ENCODE measurements around the gene VEGFB. TPM values are rescaled to one million over a fixed set of nuclear protein-coding genes. Genes with fewer than 3 reads are reported as not detected.

VEGFB gene
- total RNA-seq: 10 to 100 TPM; 21.2 to 72.8 (median 30.3) TPM

GRCh38 chr11:64233913-64234586 is at the start of gene VEGFB:
VEGFB (plus strand) TSS chr11:64234584; CDS start chr11:64234834, 250 bp downstream.
- 0 to 7% (median 5%) methylated on average over 1 to 10 of the region's 62 CpGs; no CpG with 5 or more reads in 7 of the 10 experiments for WGBS, 10 experiments
- in situ Hi-C loops (cut with MboI; ENCODE audit: low pct_unique_long_range_greater_than_20kb in 2 of 9, low sequenced_read_pairs in 9 of 9, unreplicated experiment in 9 of 9): no loop called here
- peaks cover 14 to 29% of the 10 kb centered on the region in 2 donors for H3K4me1 ChIP-seq (replicated peaks in 1 of 2)
- ATAC-seq (replicated peaks in 6 of 8): peak; percentile 27 to 50 (median 46)
- peak within 1 kb of the TSS; percentile 42 to 77 for H3K27ac ChIP-seq
- H3K4me3 ChIP-seq: peak within 1 kb of the TSS; percentile 38 to 66 (median 53)

DNA sequence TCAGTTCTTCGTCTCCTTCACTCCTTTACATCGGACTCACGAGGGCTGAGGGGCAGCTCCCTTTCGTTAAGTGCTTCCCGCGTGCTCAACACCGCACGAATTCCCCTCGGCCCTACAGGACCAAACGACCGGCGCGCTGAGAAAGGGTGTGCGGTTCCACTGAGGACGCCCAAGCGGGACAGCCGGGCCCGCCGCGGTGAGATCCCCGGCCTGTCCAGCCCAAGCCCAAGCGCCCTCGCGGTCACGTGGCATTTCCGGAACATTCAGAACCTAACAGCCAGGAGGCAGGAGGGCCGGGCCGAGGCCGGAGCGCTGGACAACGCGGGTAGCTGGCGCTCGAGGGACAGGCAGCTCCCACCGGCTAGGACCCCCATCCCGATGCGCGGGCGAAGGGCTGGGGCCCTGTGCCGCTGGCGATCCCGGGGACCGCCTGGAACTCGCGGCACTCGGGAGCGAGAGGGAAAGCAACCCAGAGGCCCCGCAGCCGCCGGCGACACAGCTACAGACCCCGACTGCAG is 49.1 kb upstream of the VEGFB start:
- in situ Hi-C loops (cut with MboI; ENCODE audit: low pct_unique_long_range_greater_than_20kb in 2 of 9, low sequenced_read_pairs in 9 of 9, unreplicated experiment in 9 of 9): no loop called here

DNA sequence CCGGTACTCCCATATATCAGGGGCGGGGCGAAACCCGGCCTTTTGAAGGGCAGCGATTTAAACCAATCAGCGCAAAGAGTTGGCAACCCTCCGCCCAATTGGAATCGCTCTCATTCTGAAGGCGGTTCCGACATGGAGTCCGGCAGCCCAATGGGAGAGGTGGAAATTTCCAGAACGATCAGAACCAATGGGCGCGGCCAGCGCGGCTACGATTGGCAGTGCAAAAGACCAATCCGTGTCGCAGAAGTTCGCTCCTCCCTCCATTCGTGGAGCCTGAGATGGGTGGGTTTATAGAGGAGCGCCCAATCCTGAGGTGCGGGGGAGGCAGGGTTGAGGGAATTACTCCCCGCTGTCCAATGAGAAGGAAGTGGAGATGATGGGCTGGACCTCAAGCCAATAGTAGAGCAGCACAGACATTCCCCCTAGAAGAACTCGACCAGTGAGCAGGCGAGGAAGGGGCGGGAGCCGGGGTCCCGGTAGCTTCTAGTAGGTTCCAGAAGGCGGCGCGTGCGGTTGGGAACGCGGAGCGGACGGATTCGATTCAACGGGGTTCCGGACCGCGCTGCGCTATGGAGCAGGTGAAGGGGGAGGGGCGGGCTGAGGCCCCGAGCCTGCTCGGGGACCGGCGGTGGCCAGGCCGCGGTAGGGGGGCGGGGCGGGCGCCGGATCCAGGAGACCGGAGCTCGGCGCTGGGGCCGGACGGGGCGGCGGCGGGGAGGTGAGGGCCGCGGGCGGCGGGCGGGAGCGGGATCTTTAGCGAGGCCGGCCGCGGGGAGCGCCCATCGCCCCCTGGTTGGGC is 48.5 kb upstream of the VEGFB start, which contains the start of gene STIP1:
TSS of gene STIP1 (plus strand) at position 479 of the 799 bp plus-strand sequence. CDS start at position 570, 91 bp downstream.
- 0 to 3% methylated on average over 3 to 8 of the region's 74 CpGs; no CpG with 5 or more reads in 8 of the 10 experiments for WGBS, 10 experiments
- ATAC-seq (replicated peaks in 6 of 8): peak; percentile 81 to 90 (median 88)
- in situ Hi-C loops (cut with MboI; ENCODE audit: low pct_unique_long_range_greater_than_20kb in 2 of 9, low sequenced_read_pairs in 9 of 9, unreplicated experiment in 9 of 9): no loop called here
- Histone ChIP-seq H3K4me1 (replicated peaks in 1 of 2) (peaks cover 22 to 23% of the 10 kb centered on the region in 2 donors), H3K27ac (peak within 1 kb of the TSS; percentile 86 to 92), H3K4me3 (peak within 1 kb of the TSS; percentile 61 to 85 (median 73))

More for the DNA sequence above, 49.1 kb upstream of the VEGFB start:
- peak overlapping the region; percentile 86 to 92 for H3K27ac ChIP-seq
- H3K4me1 ChIP-seq (replicated peaks in 1 of 2): peaks cover 29% of the 10 kb centered on the region in 2 donors
- peak overlapping the region; percentile 61 to 85 (median 73) for H3K4me3 ChIP-seq
- WGBS, 10 experiments: 0 to 7% (median 0%) methylated on average over 1 to 15 of the region's 52 CpGs; no CpG with 5 or more reads in 3 of the 10 experiments
- peak; percentile 32 to 51 (median 40) for ATAC-seq (replicated peaks in 6 of 8)

- H3K4me1 ChIP-seq (replicated peaks in 1 of 2): peaks cover 16 to 19% of the 10 kb centered on the region in 2 donors
- WGBS, 10 experiments: 0 to 6% (median 0%) methylated on average over 1 to 15 of the region's 48 CpGs; no CpG with 5 or more reads in 2 of the 10 experiments
- no peak overlapping the region for H3K4me3 ChIP-seq
- in situ Hi-C loops (cut with MboI; ENCODE audit: low pct_unique_long_range_greater_than_20kb in 2 of 9, low sequenced_read_pairs in 9 of 9, unreplicated experiment in 9 of 9): no loop called here
- peak overlapping the region in 1 of 2 donors; percentile 83 for H3K27ac ChIP-seq
- ATAC-seq (replicated peaks in 6 of 8): peak in 3 of 8 experiments; percentile 2 to 7 (median 5)
Measured at GRCh38 chr11:64186492-64187165, 47.8 kb upstream of the VEGFB start.

GRCh38 chr11:64192434-64192833 is 42.0 kb upstream of the VEGFB start:
- 90 to 100% (median 100%) methylated on average over 1 to 5 of the region's 5 CpGs for WGBS, 10 experiments
- in situ Hi-C loops (cut with MboI; ENCODE audit: low pct_unique_long_range_greater_than_20kb in 2 of 9, low sequenced_read_pairs in 9 of 9, unreplicated experiment in 9 of 9): no loop called here
- Histone ChIP-seq H3K4me1 (replicated peaks in 1 of 2) (peaks cover 0 to 2% of the 10 kb centered on the region in 2 donors), H3K4me3 (no peak overlapping the region), H3K27ac (no peak overlapping the region)
- no peak for ATAC-seq (replicated peaks in 6 of 8)

DNA sequence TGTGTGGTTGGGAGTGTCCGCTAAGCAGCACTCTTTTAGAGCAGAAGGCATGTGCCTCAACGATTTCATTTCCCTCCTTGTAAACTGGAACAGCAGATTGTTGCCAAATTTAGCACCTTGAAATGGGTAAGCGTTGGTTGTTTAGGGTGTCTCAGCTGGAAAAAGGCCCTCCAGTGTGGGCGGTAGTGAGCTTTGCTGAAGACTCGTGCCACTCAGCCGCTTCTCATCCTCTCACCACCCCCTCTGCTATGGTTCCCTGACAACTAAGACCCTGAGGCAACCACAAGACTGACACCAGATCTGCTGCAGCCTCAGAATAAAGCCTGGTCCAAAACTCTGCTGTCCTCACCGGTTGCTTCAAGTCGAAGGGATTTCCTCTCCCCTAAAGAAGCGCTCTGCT is 37.8 kb upstream of the VEGFB start:
- WGBS, 10 experiments: 67 to 100% (median 83%) methylated on average over 1 to 6 of the region's 9 CpGs
- in situ Hi-C loops (cut with MboI; ENCODE audit: low pct_unique_long_range_greater_than_20kb in 2 of 9, low sequenced_read_pairs in 9 of 9, unreplicated experiment in 9 of 9): no loop called here

DNA sequence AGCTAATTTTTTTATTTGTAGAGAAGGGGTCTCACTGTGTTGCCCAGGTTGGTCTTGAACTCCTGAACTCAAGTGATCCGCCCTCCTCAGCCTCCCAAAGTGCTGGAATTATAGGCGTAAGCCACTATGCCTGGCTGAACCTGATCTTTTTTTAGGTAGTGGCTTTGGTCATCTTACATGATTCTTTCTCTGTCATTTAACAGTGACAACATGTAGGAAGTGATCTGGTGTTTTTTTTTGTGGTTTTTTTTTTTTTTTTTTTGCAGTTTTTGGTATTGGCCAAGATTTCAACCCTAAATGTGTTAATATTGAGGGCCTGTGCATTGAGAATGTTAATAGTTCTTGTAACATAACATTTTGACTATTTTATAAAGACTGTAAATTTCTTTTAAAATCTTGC is 35.9 kb upstream of the VEGFB start:
- no peak overlapping the region for H3K4me3 ChIP-seq
- in situ Hi-C loops (cut with MboI; ENCODE audit: low pct_unique_long_range_greater_than_20kb in 2 of 9, low sequenced_read_pairs in 9 of 9, unreplicated experiment in 9 of 9): no loop called here
- 83 to 100% (median 100%) methylated on average over 1 to 2 of the region's 2 CpGs; no CpG with 5 or more reads in 4 of the 10 experiments for WGBS, 10 experiments

More for the DNA sequence above, 37.8 kb upstream of the VEGFB start:
- ATAC-seq (replicated peaks in 6 of 8): no peak
- Histone ChIP-seq H3K4me1 (replicated peaks in 1 of 2) (no peaks in the 10 kb centered on the region), H3K27ac (no peak overlapping the region), H3K4me3 (no peak overlapping the region)

DNA sequence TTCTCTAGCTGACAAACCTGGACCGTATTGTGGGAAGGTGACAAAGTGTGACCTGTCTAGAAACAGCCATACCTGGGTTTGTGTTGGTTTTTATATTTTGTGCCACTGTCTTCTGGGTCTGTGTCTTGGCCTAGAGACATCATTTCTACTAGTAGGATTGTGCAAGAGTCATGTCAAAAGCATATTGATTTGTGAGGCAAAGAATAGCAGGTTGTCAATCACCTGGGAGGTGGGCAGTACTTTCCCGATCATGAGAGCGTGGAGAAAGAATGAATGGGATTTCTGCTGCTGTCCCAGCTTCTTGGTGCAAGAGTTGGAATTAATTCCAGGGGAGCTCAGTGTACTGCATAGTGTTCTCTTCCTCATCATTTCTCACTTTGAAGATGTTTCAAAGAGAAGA is 32.8 kb upstream of the VEGFB start:
- Histone ChIP-seq H3K4me3 (no peak overlapping the region), H3K27ac (no peak overlapping the region), H3K4me1 (replicated peaks in 1 of 2) (no peaks in the 10 kb centered on the region)
- ATAC-seq (replicated peaks in 6 of 8): no peak
- in situ Hi-C loops (cut with MboI; ENCODE audit: low pct_unique_long_range_greater_than_20kb in 2 of 9, low sequenced_read_pairs in 9 of 9, unreplicated experiment in 9 of 9): no loop called here
- WGBS, 10 experiments: 44 to 100% (median 83%) methylated on average over 1 to 3 of the region's 3 CpGs

More for the DNA sequence above, 35.9 kb upstream of the VEGFB start:
- ATAC-seq (replicated peaks in 6 of 8): no peak
- H3K27ac ChIP-seq: no peak overlapping the region
- no peaks in the 10 kb centered on the region for H3K4me1 ChIP-seq (replicated peaks in 1 of 2)

GRCh38 chr11:64202992-64203391 is 31.4 kb upstream of the VEGFB start:
- ATAC-seq (replicated peaks in 6 of 8): no peak
- in situ Hi-C loops (cut with MboI; ENCODE audit: low pct_unique_long_range_greater_than_20kb in 2 of 9, low sequenced_read_pairs in 9 of 9, unreplicated experiment in 9 of 9): no loop called here
- WGBS, 10 experiments: 97 to 100% (median 98%) methylated on average over 3 to 8 of the region's 9 CpGs; no CpG with 5 or more reads in 5 of the 10 experiments
- H3K27ac ChIP-seq: no peak overlapping the region
- no peak overlapping the region for H3K4me3 ChIP-seq
- H3K4me1 ChIP-seq (replicated peaks in 1 of 2): peaks cover 0 to 7% of the 10 kb centered on the region in 2 donors

DNA sequence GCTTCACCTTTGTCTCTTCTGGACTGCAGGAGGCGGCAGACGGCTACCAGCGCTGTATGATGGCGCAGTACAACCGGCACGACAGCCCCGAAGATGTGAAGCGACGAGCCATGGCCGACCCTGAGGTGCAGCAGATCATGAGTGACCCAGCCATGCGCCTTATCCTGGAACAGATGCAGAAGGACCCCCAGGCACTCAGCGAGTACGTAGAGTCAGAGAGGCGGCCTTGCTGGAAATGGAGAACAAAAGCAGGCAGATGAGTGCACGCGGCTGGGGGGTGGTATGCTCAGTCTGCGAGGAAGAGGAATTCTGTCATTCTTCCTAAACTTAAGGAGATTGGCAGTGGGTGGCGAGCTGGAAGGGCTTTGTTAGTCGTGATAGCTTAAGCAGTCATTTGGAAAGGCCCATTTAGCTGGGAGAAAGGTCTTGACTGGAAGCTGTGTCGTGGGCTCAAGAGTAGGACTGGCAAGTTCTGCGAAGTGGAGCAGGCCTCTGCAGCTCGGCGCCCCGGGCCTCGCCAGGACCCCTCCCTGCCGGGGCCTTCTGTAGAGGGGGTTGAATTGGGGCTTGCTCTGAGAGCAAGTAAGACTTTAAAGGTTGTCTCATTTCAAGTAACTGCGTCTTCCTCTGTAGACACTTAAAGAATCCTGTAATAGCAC is 30.8 kb upstream of the VEGFB start:
- Histone ChIP-seq H3K27ac (no peak overlapping the region), H3K4me3 (no peak overlapping the region), H3K4me1 (replicated peaks in 1 of 2) (peaks cover 0 to 8% of the 10 kb centered on the region in 2 donors)
- in situ Hi-C loops (cut with MboI; ENCODE audit: low pct_unique_long_range_greater_than_20kb in 2 of 9, low sequenced_read_pairs in 9 of 9, unreplicated experiment in 9 of 9): no loop called here
- no peak for ATAC-seq (replicated peaks in 6 of 8)
- 72 to 100% (median 88%) methylated on average over 2 to 22 of the region's 27 CpGs; no CpG with 5 or more reads in 1 of the 10 experiments for WGBS, 10 experiments

DNA sequence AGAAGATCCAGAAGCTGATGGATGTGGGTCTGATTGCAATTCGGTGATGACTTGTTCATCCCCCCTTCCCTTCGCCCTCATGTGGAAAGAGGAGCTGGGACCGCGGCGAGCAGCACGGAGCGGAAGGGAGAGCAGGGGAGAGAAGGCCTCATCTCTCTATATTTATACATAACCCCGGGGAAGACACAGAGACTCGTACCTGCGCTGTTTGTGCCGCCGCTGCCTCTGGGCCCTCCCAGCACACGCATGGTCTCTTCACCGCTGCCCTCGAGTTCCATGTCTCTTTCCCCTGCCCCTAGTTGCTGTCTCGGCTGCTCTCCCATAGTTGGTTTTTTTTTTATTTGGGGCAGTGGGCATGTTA is 30.3 kb upstream of the VEGFB start:
- no peak for ATAC-seq (replicated peaks in 6 of 8)
- no peak overlapping the region for H3K27ac ChIP-seq
- H3K4me1 ChIP-seq (replicated peaks in 1 of 2): peaks cover 0 to 8% of the 10 kb centered on the region in 2 donors
- WGBS, 10 experiments: 33 to 100% (median 67%) methylated on average over 1 to 15 of the region's 16 CpGs; no CpG with 5 or more reads in 3 of the 10 experiments
- in situ Hi-C loops (cut with MboI; ENCODE audit: low pct_unique_long_range_greater_than_20kb in 2 of 9, low sequenced_read_pairs in 9 of 9, unreplicated experiment in 9 of 9): no loop called here
- no peak overlapping the region for H3K4me3 ChIP-seq

GRCh38 chr11:64204464-64204989 is 29.9 kb upstream of the VEGFB start:
- H3K4me1 ChIP-seq (replicated peaks in 1 of 2): peaks cover 0 to 8% of the 10 kb centered on the region in 2 donors
- H3K4me3 ChIP-seq: no peak overlapping the region
- 10 to 100% (median 55%) methylated on average over 1 to 3 of the region's 7 CpGs; no CpG with 5 or more reads in 5 of the 10 experiments for WGBS, 10 experiments
- H3K27ac ChIP-seq: no peak overlapping the region
- ATAC-seq (replicated peaks in 6 of 8): peak; percentile 67 to 93 (median 72)
- in situ Hi-C loops (cut with MboI; ENCODE audit: low pct_unique_long_range_greater_than_20kb in 2 of 9, low sequenced_read_pairs in 9 of 9, unreplicated experiment in 9 of 9): no loop called here

Measured in motor neuron (in vitro differentiated cells).